ENCODE results near the gene RAB35. TPM values are rescaled to one million over a fixed set of nuclear protein-coding genes. Genes with fewer than 3 reads are reported as not detected.

Gene RAB35
- total RNA-seq, 1 experiment from 2014 or later = 62.0 TPM

DNA sequence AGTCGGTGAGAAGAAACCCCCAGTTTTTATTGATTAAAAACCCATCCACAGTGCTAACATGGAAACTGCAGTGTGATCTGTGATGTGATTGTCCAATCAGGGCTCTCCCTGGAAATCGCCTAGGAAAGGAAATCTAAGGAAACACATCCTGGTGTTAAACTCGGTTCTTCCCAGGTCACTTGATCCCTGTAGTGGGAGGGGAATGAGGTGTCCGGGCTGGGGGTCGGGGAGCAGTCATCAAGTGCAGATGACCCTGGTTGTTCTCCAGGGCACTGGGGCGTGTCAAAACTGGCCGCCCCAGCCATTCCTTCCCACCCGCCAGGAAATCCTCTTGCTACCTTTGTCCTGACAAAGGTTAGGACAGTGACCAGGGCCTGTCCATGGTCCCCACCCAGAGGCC is 20.8 kb downstream of the RAB35 start:
- no peaks in the 10 kb centered on the region for H3K27me3 ChIP-seq (ENCODE audit: control insufficient read depth, insufficient read depth, low read length)
- TF ChIP-seq, protein P1, sequence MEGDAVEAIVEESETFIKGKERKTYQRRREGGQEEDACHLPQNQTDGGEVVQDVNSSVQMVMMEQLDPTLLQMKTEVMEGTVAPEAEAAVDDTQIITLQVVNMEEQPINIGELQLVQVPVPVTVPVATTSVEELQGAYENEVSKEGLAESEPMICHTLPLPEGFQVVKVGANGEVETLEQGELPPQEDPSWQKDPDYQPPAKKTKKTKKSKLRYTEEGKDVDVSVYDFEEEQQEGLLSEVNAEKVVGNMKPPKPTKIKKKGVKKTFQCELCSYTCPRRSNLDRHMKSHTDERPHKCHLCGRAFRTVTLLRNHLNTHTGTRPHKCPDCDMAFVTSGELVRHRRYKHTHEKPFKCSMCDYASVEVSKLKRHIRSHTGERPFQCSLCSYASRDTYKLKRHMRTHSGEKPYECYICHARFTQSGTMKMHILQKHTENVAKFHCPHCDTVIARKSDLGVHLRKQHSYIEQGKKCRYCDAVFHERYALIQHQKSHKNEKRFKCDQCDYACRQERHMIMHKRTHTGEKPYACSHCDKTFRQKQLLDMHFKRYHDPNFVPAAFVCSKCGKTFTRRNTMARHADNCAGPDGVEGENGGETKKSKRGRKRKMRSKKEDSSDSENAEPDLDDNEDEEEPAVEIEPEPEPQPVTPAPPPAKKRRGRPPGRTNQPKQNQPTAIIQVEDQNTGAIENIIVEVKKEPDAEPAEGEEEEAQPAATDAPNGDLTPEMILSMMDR (IDR thresholded peaks at IDR 0.05) = no peak
- TF ChIP-seq TCF7L2 (IDR thresholded peaks at IDR 0.05; ENCODE audit: low read depth, low read length) (no peak), SIN3A (IDR thresholded peaks at IDR 0.05; ENCODE audit: borderline replicate concordance, insufficient read depth, low read depth, low read length) (no peak), POLR2AphosphoS5 (IDR thresholded peaks at IDR 0.05; ENCODE audit: low read depth, low read length) (no peak)
- TF ChIP-seq, protein P2, sequence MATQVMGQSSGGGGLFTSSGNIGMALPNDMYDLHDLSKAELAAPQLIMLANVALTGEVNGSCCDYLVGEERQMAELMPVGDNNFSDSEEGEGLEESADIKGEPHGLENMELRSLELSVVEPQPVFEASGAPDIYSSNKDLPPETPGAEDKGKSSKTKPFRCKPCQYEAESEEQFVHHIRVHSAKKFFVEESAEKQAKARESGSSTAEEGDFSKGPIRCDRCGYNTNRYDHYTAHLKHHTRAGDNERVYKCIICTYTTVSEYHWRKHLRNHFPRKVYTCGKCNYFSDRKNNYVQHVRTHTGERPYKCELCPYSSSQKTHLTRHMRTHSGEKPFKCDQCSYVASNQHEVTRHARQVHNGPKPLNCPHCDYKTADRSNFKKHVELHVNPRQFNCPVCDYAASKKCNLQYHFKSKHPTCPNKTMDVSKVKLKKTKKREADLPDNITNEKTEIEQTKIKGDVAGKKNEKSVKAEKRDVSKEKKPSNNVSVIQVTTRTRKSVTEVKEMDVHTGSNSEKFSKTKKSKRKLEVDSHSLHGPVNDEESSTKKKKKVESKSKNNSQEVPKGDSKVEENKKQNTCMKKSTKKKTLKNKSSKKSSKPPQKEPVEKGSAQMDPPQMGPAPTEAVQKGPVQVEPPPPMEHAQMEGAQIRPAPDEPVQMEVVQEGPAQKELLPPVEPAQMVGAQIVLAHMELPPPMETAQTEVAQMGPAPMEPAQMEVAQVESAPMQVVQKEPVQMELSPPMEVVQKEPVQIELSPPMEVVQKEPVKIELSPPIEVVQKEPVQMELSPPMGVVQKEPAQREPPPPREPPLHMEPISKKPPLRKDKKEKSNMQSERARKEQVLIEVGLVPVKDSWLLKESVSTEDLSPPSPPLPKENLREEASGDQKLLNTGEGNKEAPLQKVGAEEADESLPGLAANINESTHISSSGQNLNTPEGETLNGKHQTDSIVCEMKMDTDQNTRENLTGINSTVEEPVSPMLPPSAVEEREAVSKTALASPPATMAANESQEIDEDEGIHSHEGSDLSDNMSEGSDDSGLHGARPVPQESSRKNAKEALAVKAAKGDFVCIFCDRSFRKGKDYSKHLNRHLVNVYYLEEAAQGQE (IDR thresholded peaks at IDR 0.05; ENCODE audit: insufficient read depth in 1 of 2, low read depth in 2 of 2, low read length in 1 of 2) = no peak
- no peak overlapping the region for H3K27ac ChIP-seq (ENCODE audit: low read length)
- no peaks in the 10 kb centered on the region for H3K9me3 ChIP-seq (ENCODE audit: control insufficient read depth, insufficient read depth, low read depth, low read length)
- intact Hi-C loops (cut with micrococcal nuclease; ENCODE audit: unreplicated experiment) = no loop called here
- DNase-seq (ENCODE audit: low read depth, low spot score) = no peak
- H3K4me3 ChIP-seq (ENCODE audit: low read depth in 2 of 2, low read length in 2 of 2) = no peak overlapping the region
- in situ Hi-C loops (cut with HindIII; ENCODE audit: low pct_unique_long_range_greater_than_20kb, low sequenced_read_pairs) = no loop called here
- H3K36me3 ChIP-seq (ENCODE audit: control insufficient read depth, insufficient read depth, low read length) = no peaks in the 10 kb centered on the region; the same call in 1 of the 2 replicates
- H3K4me1 ChIP-seq (ENCODE audit: control insufficient read depth, insufficient read depth, low read length) = peaks cover 5% of the 10 kb centered on the region
- POLR2A ChIA-PET = interaction anchor here (0.6 kb wide), 1 partner anchor 609 kb away, joined by 10 read pairs; no protein-coding TSS in a partner anchor
- no peak for ATAC-seq
- CTCF ChIA-PET = no interaction called here
- BruUV-seq (replicated peaks) = TSS peak; percentile 76

DNA sequence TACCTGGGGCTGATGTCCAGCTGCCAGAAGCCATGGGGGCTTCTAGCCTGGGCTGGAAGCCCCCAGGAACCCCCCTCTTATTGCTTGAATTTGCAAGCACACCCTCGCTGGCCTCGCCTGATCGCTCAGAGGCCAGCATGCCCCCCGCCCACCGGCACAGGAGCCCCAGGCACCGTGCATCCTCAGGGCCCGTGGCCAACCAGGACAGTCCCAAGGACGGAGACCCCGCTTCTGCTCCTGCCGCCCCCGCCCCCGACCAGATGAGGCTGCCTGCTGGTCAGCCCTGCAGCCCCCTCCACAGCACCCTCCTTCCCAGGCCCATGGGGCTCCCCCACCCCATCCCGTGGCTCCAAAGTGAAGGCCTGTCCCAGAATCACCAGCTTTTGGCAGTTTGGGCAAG is 21.2 kb downstream of the RAB35 start:
- no peak for TF ChIP-seq SIN3A (IDR thresholded peaks at IDR 0.05; ENCODE audit: borderline replicate concordance, insufficient read depth, low read depth, low read length)
- TF ChIP-seq, protein P2 (IDR thresholded peaks at IDR 0.05; ENCODE audit: insufficient read depth in 1 of 2, low read depth in 2 of 2, low read length in 1 of 2) = no peak
- TF ChIP-seq POLR2AphosphoS5 (IDR thresholded peaks at IDR 0.05; ENCODE audit: low read depth, low read length) = no peak
- TF ChIP-seq, protein P1 (IDR thresholded peaks at IDR 0.05) = no peak
- no peak for TF ChIP-seq TCF7L2 (IDR thresholded peaks at IDR 0.05; ENCODE audit: low read depth, low read length)
- DNase-seq (ENCODE audit: low read depth, low spot score) = no peak
- BruUV-seq (replicated peaks) = no TSS peak
- ATAC-seq = no peak
- POLR2A ChIA-PET = interaction anchor here (0.6 kb wide), 1 partner anchor 609 kb away, joined by 10 read pairs; no protein-coding TSS in a partner anchor
- no peak overlapping the region for H3K27ac ChIP-seq (ENCODE audit: low read length)
- no peak overlapping the region for H3K4me3 ChIP-seq (ENCODE audit: low read depth in 2 of 2, low read length in 2 of 2)
- intact Hi-C loops (cut with micrococcal nuclease; ENCODE audit: unreplicated experiment) (no loop called here), in situ Hi-C loops (cut with HindIII; ENCODE audit: low pct_unique_long_range_greater_than_20kb, low sequenced_read_pairs) (no loop called here)
- no peaks in the 10 kb centered on the region; the same call in 1 of the 2 replicates for H3K36me3 ChIP-seq (ENCODE audit: control insufficient read depth, insufficient read depth, low read length)
- CTCF ChIA-PET = no interaction called here
- H3K27me3 ChIP-seq (ENCODE audit: control insufficient read depth, insufficient read depth, low read length) = no peaks in the 10 kb centered on the region
- no peaks in the 10 kb centered on the region for H3K9me3 ChIP-seq (ENCODE audit: control insufficient read depth, insufficient read depth, low read depth, low read length)
- peaks cover 5% of the 10 kb centered on the region for H3K4me1 ChIP-seq (ENCODE audit: control insufficient read depth, insufficient read depth, low read length)

All from Panc1 (cell line).